ENCODE results near the gene HOXB5. TPM values are rescaled to one million over a fixed set of nuclear protein-coding genes. Genes with fewer than 3 reads are reported as not detected.

The HOXB5 gene
- total and polyA plus RNA-seq, 12 donors = 0.12 to 10.5 (median 3.6) TPM

GRCh38 chr17:48595278-48595999 lies 1.9 kb upstream of the HOXB5 start:
- H3K9me3 ChIP-seq (replicated peaks in 1 of 3) = no peaks in the 10 kb centered on the region
- H3K27ac ChIP-seq = peak overlapping the region in 1 of 5 donors; percentile 84
- H3K4me3 ChIP-seq = no peak overlapping the region
- TF ChIP-seq CTCF (IDR thresholded peaks at IDR 0.05) (no peak), POLR2A (IDR thresholded peaks at IDR 0.05) (no peak)
- 81 to 86% (median 82%) methylated on average over 24 to 25 of the region's 25 CpGs for WGBS, 4 donors
- H3K27me3 ChIP-seq = no peaks in the 10 kb centered on the region
- no peak for DNase-seq
- intact Hi-C loops (cut with DNase I) = loop anchor here (5.0 to 10.0 kb wide), 2 partner anchors 251 to 258 kb away; no protein-coding TSS in a partner anchor
- peaks cover 0 to 13% of the 10 kb centered on the region in 2 donors for H3K36me3 ChIP-seq (replicated peaks in 1 of 2)
- H3K4me1 ChIP-seq (replicated peaks in 1 of 2) = peaks cover 0 to 33% of the 10 kb centered on the region in 2 donors

GRCh38 chr17:48594538-48595277 lies 1.1 kb upstream of the HOXB5 start:
- TF ChIP-seq CTCF (IDR thresholded peaks at IDR 0.05) (no peak), POLR2A (IDR thresholded peaks at IDR 0.05) (no peak)
- DNase-seq = no peak
- peaks cover 0 to 13% of the 10 kb centered on the region in 2 donors for H3K36me3 ChIP-seq (replicated peaks in 1 of 2)
- 68 to 87% (median 81%) methylated on average over 23 to 25 of the region's 25 CpGs for WGBS, 4 donors
- H3K4me1 ChIP-seq (replicated peaks in 1 of 2) = peaks cover 0 to 33% of the 10 kb centered on the region in 2 donors
- peak overlapping the region in 1 of 5 donors; percentile 66 for H3K27ac ChIP-seq
- H3K9me3 ChIP-seq (replicated peaks in 1 of 3) = no peaks in the 10 kb centered on the region
- no peaks in the 10 kb centered on the region for H3K27me3 ChIP-seq
- H3K4me3 ChIP-seq = no peak overlapping the region
- intact Hi-C loops (cut with DNase I) = loop anchor here (5.0 to 10.0 kb wide), 2 partner anchors 250 to 257 kb away; no protein-coding TSS in a partner anchor

- WGBS, 4 donors = 14 to 37% (median 15%) methylated on average over 17 to 37 of the region's 37 CpGs
- Histone ChIP-seq H3K9me3 (replicated peaks in 1 of 3) (no peaks in the 10 kb centered on the region), H3K27me3 (no peaks in the 10 kb centered on the region), H3K27ac (peak overlapping the region in 3 of 5 donors; percentile 53 to 66 (median 62)), H3K36me3 (replicated peaks in 1 of 2) (peaks cover 0 to 13% of the 10 kb centered on the region in 2 donors), H3K4me3 (peak overlapping the region in 2 of 4 donors; percentile 41 to 54), H3K4me1 (replicated peaks in 1 of 2) (peaks cover 0 to 33% of the 10 kb centered on the region in 2 donors)
- intact Hi-C loops (cut with DNase I) = loop anchor here in 1 of 2 donors (10.0 kb wide), 1 partner anchor 249 kb away; no protein-coding TSS in a partner anchor
- DNase-seq = peak; percentile 77 to 91 (median 84)
- TF ChIP-seq POLR2A (IDR thresholded peaks at IDR 0.05) (peak; percentile 22 to 27), CTCF (IDR thresholded peaks at IDR 0.05) (peak; percentile 88 to 94 (median 92))
Measured at GRCh38 chr17:48593840-48594537, 410 bp upstream of the HOXB5 start.
